Stimulated activated CD4-positive, alpha-beta T cell treated with anti-CD3 and anti-CD28 coated beads, Interleukin-12 subunit alpha, Interleukin-12 subunit beta, amount 100 ng/mL, for 24 hours (primary cell): ENCODE results near the gene NR2E1.

Experiments used
- DNase-seq, 2 experiments: peaks; one replicate each; pipeline ENCODE4 v3.0.0-alpha.2; 2020; ENCODE audit warnings: low read depth in 2 of 2

The NR2E1 gene

GRCh38 chr6:108165714-108166663 lies at the start of gene NR2E1:
Gene NR2E1 (plus strand): TSS chr6:108166022. CDS start chr6:108166766, 744 bp downstream.
- DNase-seq = no peak

GRCh38 chr6:108116546-108117426 lies 49.0 kb upstream of the NR2E1 start:
- no peak for DNase-seq

GRCh38 chr6:108117427-108118358 lies 48.1 kb upstream of the NR2E1 start:
- DNase-seq = no peak

GRCh38 chr6:108118359-108118724 lies 47.5 kb upstream of the NR2E1 start:
- DNase-seq = no peak

GRCh38 chr6:108118810-108119768 lies 46.7 kb upstream of the NR2E1 start:
- no peak for DNase-seq

GRCh38 chr6:108119769-108120141 lies 46.1 kb upstream of the NR2E1 start:
- DNase-seq = no peak

GRCh38 chr6:108120311-108120710 lies 45.5 kb upstream of the NR2E1 start:
- no peak for DNase-seq

GRCh38 chr6:108121612-108122011 lies 44.2 kb upstream of the NR2E1 start:
- DNase-seq = no peak

GRCh38 chr6:108123481-108123929 lies 42.3 kb upstream of the NR2E1 start:
- no peak for DNase-seq

- DNase-seq = no peak
These were observed 41.9 kb upstream of the NR2E1 start for GRCh38 chr6:108123946-108124345.

- DNase-seq = no peak
These were observed 38.8 kb upstream of the NR2E1 start for GRCh38 chr6:108127056-108127455.

- DNase-seq = no peak
These were observed 38.0 kb upstream of the NR2E1 start for GRCh38 chr6:108127826-108128225.

GRCh38 chr6:108130262-108130661 lies 35.6 kb upstream of the NR2E1 start:
- DNase-seq = no peak

GRCh38 chr6:108132863-108133262 lies 33.0 kb upstream of the NR2E1 start:
- DNase-seq = no peak

- no peak for DNase-seq
These were observed 32.1 kb upstream of the NR2E1 start for GRCh38 chr6:108133594-108134179.

- no peak for DNase-seq
These were observed 31.4 kb upstream of the NR2E1 start for GRCh38 chr6:108134213-108134970.

GRCh38 chr6:108142240-108142639 lies 23.6 kb upstream of the NR2E1 start:
- no peak for DNase-seq

GRCh38 chr6:108145639-108146038 lies 20.2 kb upstream of the NR2E1 start:
- DNase-seq = no peak

GRCh38 chr6:108152446-108152845 lies 13.4 kb upstream of the NR2E1 start:
- DNase-seq = no peak
